Gastroesophageal sphincter (tissue), 3 donors: ENCODE measurements around the gene NADK.

Experiments
- EP300 ChIP-seq: sonication (generic); formaldehyde crosslinking; IDR thresholded peaks from one replicate; pipeline ENCODE4 v1.6.1; 2017; ENCODE audit warnings: antibody characterized with exemption, mild to moderate bottlenecking
- POLR2A ChIP-seq, 2 donors: fragments of 450-650 bp; IDR thresholded peaks; one replicate each; pipeline ENCODE4 v1.6.1; 2017; ENCODE audit warnings: antibody characterized with exemption in 2 of 2, mild to moderate bottlenecking in 2 of 2, moderate library complexity in 1 of 2
- POLR2AphosphoS5 ChIP-seq: sonication (generic); formaldehyde crosslinking; IDR thresholded peaks from one replicate; pipeline ENCODE4 v1.6.1; 2017; ENCODE audit warnings: antibody characterized with exemption
- TF ChIP-seq, protein P1 (sequence below), 4 experiments: fragments of 200-600 bp in 2 of 4; fragments of 450-650 bp in 2 of 4; sonication (generic) in 1 of 4; IDR thresholded peaks; one replicate each; pipeline ENCODE4 v1.5.1; 2017 to 2019; ENCODE audit warnings: antibody characterized with exemption in 4 of 4, mild to moderate bottlenecking in 2 of 4, moderate library complexity in 2 of 4

DNA sequence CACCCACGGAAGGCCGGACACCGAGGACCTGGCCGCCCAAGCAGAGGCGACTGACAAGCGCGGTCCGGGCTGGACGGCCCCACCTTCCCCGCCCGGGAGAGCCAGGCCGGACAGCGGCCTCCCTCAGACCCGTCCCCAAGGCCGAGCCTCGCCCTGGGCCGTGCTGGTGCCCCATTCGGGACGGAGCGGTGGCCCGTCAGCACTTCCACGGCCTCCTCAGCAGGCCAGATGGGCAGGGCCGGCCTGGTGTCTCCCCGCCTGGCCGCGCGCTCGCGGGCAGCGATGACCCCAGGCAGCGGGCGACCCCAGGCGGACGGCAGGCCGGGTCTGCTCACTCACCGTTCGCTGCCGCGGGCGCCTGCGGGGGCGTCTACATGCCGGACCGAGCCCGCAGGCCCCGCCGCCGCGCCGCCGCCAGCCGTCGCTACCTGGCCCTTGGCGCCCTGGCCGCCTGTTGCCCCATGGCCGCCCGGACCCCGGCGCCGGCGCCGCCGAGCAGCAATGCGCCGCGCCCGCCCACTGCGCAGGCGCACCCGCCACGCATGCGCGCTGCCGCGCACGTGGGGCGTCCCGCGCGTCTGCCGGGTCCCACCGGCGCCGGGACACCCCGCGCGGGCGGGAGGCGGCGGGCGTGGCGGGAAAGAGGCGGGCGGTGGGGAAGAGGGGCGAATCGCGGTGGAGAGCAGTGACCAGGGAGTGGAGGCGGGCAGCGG, at the start of gene NADK:
- TF ChIP-seq, protein P1, sequence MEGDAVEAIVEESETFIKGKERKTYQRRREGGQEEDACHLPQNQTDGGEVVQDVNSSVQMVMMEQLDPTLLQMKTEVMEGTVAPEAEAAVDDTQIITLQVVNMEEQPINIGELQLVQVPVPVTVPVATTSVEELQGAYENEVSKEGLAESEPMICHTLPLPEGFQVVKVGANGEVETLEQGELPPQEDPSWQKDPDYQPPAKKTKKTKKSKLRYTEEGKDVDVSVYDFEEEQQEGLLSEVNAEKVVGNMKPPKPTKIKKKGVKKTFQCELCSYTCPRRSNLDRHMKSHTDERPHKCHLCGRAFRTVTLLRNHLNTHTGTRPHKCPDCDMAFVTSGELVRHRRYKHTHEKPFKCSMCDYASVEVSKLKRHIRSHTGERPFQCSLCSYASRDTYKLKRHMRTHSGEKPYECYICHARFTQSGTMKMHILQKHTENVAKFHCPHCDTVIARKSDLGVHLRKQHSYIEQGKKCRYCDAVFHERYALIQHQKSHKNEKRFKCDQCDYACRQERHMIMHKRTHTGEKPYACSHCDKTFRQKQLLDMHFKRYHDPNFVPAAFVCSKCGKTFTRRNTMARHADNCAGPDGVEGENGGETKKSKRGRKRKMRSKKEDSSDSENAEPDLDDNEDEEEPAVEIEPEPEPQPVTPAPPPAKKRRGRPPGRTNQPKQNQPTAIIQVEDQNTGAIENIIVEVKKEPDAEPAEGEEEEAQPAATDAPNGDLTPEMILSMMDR (IDR thresholded peaks at IDR 0.05), result peak in 2 of 4 experiments; percentile 2 to 12
- no peak for TF ChIP-seq POLR2AphosphoS5
- TF ChIP-seq EP300, result no peak
- peak in 1 of 2 donors; percentile 78 for TF ChIP-seq POLR2A (IDR thresholded peaks at IDR 0.05)
